ENCODE results near the gene TBC1D9. TPM values are rescaled to one million over a fixed set of nuclear protein-coding genes. Genes with fewer than 3 reads are reported as not detected.

TBC1D9 gene
- total RNA-seq, 4 donors from 2014 or later, result 36.4 to 57.1 (median 43.8) TPM

DNA sequence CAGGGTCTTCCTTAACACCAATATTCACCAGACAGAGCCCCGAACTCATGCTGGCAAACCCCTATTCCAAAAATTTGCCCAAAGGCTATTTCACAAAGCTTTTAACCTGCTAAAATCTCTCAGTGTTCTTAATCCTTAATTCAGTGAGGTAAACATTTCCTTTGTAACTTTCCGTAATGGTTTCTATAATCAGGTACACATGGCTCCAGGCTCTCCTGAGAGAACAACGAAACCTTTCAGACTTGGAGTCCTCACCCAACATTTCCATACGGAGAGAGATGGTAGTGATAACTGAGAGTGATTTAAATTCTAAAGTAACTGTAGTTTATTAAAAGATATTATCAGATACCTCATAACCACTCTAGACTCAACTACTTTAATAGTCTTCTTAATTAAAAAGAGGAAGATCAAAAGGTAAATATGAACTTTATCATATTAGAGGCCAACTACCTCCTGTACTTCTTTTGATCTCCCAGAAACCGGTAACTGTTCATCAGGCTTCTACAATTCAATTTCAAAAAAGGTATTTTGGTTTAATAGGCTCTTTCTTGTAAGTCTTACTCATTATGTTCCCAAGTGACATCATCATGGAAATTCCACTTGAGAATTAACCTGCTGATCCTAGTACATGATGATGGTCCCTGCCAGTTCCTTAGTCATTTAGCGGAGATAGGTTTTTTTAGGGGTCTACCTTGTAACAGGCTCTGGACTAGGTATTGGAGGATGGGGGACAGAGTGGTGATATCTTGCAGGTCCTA, 96.1 kb downstream of the TBC1D9 start:
- TF ChIP-seq, protein P1, sequence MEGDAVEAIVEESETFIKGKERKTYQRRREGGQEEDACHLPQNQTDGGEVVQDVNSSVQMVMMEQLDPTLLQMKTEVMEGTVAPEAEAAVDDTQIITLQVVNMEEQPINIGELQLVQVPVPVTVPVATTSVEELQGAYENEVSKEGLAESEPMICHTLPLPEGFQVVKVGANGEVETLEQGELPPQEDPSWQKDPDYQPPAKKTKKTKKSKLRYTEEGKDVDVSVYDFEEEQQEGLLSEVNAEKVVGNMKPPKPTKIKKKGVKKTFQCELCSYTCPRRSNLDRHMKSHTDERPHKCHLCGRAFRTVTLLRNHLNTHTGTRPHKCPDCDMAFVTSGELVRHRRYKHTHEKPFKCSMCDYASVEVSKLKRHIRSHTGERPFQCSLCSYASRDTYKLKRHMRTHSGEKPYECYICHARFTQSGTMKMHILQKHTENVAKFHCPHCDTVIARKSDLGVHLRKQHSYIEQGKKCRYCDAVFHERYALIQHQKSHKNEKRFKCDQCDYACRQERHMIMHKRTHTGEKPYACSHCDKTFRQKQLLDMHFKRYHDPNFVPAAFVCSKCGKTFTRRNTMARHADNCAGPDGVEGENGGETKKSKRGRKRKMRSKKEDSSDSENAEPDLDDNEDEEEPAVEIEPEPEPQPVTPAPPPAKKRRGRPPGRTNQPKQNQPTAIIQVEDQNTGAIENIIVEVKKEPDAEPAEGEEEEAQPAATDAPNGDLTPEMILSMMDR (IDR thresholded peaks at IDR 0.05; ENCODE audit: low read depth), result no peak

DNA sequence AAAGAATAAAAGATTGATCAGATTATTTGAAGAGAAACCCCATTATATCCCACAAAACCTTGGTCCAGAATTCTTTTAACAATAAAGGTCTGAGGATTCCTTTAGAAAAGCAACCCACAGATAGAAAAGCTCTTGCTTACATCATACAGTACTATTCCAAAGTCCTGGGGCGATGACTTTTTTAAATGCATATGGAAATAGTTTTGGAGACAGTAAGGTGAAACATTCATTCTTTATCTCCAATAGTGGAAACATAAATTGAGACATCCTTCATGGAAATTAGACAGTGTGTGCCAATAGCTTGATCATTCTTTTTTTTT, 101.7 kb downstream of the TBC1D9 start:
- TF ChIP-seq, protein P1 (IDR thresholded peaks at IDR 0.05; ENCODE audit: low read depth), result no peak

DNA sequence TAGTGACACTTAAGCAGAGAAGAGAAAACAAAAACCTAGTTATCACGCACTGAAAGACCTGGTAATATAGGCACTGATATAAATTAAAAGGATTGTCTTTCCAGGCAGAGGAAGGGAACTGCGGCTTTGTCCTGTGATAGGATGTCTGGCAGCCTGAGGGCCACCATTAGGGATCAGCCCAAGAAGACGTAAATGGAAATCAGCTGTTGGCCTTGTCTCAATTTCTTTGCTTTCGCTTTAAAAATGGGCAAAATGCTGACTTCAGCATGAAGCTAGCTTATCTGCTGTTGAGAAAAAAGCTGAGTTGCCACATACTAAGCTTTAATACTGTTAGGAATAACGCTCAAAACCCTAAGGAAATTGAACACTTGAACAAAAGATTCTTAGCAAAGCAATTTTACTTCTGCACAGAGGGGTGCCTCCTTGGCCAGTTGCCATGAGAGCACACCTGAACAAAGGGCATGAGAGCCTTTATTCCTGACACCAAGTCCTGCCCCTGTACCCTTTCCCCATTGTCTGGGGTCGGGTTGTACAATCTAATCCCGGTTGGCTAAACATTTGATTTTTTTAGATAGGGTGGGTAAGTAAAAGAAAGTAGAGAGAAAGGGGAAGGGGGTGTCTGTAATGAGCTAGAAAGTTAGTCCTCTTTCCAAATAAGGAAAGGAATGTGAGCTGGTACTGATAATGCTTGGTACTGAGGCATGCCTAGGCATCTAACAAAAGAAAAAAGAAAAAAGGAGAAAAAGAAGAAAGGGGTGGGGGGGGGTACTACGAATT, 102.3 kb downstream of the TBC1D9 start:
- TF ChIP-seq, protein P1 (IDR thresholded peaks at IDR 0.05; ENCODE audit: low read depth), result no peak

DNA sequence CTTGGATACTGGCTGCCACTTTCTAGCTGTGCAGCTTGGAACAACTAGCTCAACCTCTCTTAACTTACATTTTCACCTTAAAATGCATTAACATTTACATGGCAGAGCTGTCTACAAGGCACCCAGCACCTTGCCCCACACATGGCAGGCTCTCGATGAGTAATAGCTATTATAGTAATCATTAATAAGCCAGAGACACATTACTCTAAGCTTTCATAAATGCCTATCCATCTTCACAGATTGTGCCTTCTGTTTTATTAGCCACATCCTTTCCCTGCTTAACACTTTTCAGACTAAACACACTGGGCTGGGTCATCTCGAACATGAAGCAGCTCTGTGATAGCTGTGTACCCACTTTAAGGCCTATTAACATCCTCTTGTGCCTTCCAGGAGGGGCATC, 103.6 kb downstream of the TBC1D9 start:
- TF ChIP-seq, protein P1 (IDR thresholded peaks at IDR 0.05; ENCODE audit: low read depth), result no peak

DNA sequence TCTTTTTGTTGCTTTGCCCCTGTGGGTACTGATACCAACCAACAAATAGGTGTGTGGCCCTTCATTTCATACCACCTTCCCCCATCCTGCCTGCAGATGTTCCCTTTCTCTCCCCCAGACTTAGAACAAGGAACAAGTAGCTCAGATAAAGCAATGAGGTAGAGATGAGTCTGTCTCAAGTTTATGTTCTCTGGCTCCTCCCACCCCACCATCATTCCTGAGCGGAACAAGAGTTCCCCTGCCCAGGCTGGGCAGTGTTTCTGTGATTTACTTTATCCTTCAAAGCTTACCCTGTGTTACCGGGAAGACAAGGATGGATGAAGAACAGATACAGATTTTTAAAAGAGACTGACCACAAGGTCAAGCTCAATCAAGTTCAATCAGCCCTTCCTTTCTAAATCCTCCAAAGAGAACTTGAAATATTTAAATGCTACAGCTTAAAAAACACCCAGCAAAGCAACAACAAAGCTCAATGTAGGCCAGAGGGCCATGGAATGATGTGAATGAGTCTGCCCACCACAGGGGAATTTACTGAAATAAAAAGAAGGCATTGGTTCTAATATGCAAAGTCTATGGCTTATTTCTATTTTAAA, 107.4 kb downstream of the TBC1D9 start:
- TF ChIP-seq, protein P1 (IDR thresholded peaks at IDR 0.05; ENCODE audit: low read depth), result no peak

DNA sequence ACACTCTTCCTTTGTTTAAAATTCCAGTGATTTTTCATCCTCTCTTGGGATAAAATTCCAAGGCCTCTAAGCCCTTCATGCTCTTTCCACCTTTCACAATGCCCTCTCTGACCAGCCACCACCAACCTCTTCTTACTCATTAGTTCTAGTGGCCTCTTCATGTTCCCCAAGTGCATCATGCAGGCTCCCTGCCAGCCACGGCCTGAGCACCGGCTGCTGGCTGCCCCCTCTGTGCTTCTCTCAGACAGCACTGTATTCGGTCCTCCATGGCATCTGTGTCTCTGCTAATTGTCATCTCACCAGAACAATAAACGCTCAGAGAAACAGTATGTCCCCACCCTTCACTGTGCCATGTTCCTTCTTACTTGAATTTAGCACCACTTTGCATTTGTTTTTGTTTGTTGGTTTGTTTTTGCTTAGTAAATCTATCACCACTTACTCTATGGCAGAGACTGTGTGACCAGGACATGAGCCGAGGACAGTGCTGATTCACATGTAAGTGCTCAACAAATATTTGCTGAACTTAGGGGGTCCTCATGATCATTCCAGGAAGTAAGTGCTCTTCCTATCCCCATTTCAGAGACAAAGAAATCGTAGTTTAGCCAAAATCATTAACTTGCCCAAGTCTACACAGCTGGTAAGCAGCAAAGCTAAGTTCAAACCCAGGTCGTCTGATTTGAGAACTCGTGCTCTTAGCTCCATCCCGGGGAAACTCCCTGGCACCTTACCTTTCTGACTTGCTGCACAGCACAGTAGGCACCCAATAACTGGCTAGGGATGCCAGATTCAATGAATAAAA, 110.4 kb downstream of the TBC1D9 start:
- TF ChIP-seq, protein P1 (IDR thresholded peaks at IDR 0.05; ENCODE audit: low read depth), result no peak

Measured in subcutaneous adipose tissue (tissue), 4 donors.